Urinary bladder (tissue), 4 donors: ENCODE measurements around the gene TECTB. TPM values are rescaled to one million over a fixed set of nuclear protein-coding genes. Genes with fewer than 3 reads are reported as not detected.
"Not testable (repeated sequence)": the region's sequence is repeated elsewhere in the genome, so short reads cannot be mapped to it uniquely, and the experiment has no call there.

Experiments used
- DNase-seq: peaks from one replicate; pipeline ENCODE4 v3.0.0-alpha.2; 2015; ENCODE audit errors: extremely low spot score
- H3K27ac ChIP-seq: one replicate; pipeline ENCODE4 v1.5.1; 2013; ENCODE audit warnings: low read depth, mild to moderate bottlenecking, moderate library complexity
- H3K36me3 ChIP-seq: one replicate; pipeline ENCODE4 v1.6.1; 2013; ENCODE audit warnings: mild to moderate bottlenecking, moderate library complexity; ENCODE audit not compliant: insufficient read depth
- H3K4me1 ChIP-seq: one replicate; pipeline ENCODE4 v1.6.1; 2013; ENCODE audit warnings: mild to moderate bottlenecking, moderate library complexity; ENCODE audit not compliant: insufficient read depth
- H3K4me3 ChIP-seq: one replicate; pipeline ENCODE4 v1.5.1; 2013; ENCODE audit warnings: low read depth, low read length
- WGBS: extraction: QIAGEN DNeasy Blood & Tissue Kit; methylation state at CpG from one replicate; pipeline ENCODE4 v1.1.7; 2013; 5-methylcytosine and 5-hydroxymethylcytosine counted together
- polyA plus RNA-seq: library from polyadenylated mRNA; stranded (reverse); fragments of 200-250 nt; gene quantifications from one replicate; pipeline ENCODE4 v1.2.3, GENCODE V29; 2013
- total RNA-seq: library from RNA; depleted of rRNA; stranded (reverse); fragments of >200 nt; gene quantifications from one replicate; pipeline ENCODE4 v1.2.3, GENCODE V29; 2014
- donor health status: healthy with polysubstance abuse.
- donor health status: healthy.

Gene TECTB
- total and polyA plus RNA-seq, 2 donors: not detected

DNA sequence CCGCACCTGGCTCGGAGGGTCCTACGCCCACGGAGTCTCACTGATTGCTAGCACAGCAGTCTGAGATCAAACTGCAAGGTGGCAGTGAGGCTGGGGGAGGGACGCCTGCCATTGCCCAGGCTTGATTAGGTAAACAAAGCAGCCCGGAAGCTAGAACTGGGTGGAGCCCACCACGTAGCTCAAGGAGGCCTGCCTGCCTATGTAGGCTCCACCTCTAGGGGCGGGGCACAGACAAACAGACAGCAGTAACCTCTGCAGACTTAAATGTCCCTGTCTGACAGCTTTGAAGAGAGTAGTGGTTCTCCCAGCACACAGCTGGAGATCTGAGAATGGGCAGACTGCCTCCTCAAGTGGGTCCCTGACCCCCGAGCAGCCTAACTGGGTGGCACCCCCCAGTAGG is 32.0 kb upstream of the TECTB start:
- H3K27ac ChIP-seq, H3K36me3 ChIP-seq, H3K4me1 ChIP-seq, H3K4me3 ChIP-seq, DNase-seq: not testable (repeated sequence)
- 64% methylated on average over 4 of the region's 9 CpGs for WGBS

DNA sequence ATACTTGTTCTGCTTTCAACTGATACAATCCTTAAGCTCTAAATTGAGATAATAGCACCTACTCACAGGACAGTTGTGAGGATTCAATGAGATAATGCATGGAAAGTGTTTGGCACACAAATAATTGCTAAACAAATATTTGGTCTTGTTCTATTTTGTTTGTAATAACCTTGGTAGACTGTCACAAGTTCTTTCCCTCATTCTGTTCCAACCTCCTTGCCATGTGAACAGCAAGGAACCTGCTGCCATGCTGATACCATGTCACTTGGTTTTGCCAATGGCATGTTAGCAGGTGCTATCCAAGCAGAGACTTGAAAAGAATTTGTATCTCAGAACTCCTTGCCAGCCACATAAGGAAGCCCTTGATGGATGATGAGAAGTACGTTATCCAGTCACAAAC is 24.8 kb upstream of the TECTB start:
- no peak overlapping the region for H3K4me3 ChIP-seq
- 33% methylated on average over 1 of the region's 1 CpG for WGBS
- no peak overlapping the region for H3K27ac ChIP-seq
- no peak for DNase-seq
- no peaks in the 10 kb centered on the region for H3K4me1 ChIP-seq
- no peaks in the 10 kb centered on the region for H3K36me3 ChIP-seq

DNA sequence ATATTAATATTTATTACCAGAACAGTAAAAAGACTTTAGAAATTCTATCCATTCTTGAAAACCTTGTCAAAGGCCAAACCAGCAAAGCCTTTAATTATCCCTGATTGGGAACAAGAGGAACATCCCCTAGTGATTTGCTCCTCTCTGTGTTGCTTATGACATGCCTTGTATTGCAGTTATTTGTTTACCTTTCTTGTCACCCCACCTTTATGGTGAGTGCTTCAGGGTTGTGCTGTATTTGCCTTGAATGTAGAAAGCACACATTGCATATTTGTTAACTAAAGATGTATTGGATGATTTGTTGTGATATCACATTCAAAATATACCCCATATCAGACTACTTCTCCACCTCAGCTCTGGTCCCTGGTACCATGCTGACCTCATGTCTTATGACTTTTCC is 23.5 kb upstream of the TECTB start:
- no peak overlapping the region for H3K4me3 ChIP-seq
- no peak for DNase-seq
- H3K36me3 ChIP-seq: no peaks in the 10 kb centered on the region
- no peaks in the 10 kb centered on the region for H3K4me1 ChIP-seq
- no peak overlapping the region for H3K27ac ChIP-seq

DNA sequence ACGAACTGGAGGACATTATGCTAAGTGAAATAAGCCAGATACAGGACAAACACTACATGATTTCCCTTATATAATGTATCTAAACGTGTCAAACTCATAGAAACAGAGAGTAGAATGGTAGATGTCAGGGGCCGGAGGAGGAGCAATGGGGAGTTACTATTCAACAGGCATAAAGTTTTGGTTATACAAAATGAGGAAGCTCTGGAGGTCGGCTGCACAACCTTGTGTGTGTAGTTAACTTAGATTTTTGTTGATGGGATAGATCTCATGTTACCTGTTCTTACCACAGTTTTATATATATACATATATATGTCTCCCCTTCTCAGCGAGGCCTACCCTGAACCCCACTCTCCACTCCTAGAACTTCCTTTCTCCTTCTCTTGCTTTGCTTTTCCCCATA is 22.4 kb upstream of the TECTB start:
- 74% methylated on average over 5 of the region's 5 CpGs for WGBS
- Histone ChIP-seq H3K4me3 (no peak overlapping the region), H3K27ac (no peak overlapping the region), H3K4me1 (no peaks in the 10 kb centered on the region), H3K36me3 (no peaks in the 10 kb centered on the region)
- DNase-seq: no peak

DNA sequence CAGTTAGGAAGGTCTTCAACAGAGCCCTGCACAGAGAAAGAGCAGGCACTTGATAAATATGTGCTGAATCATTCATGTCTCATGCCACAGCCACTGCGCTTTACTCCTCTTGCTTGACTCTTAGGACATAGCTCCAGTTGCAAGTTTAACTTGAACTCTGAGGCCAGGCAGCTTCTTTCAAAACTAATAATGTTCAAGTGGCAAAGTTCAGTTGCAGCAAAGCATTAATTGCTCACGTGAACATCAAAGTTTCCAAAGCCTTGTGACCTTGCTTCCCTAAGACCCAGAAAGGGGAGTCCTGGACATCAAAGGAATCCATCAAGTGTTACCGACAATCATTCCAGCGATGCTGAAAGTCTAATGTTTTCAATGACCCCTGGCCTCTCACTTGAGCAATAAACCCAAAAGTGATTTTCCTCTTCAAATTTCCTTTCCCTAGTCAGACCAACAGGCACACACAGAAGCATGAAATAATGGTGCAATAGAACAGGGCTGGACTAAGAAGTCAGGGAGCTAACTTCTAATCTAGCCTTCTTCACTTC is 21.8 kb upstream of the TECTB start:
- Histone ChIP-seq H3K27ac (no peak overlapping the region), H3K36me3 (no peaks in the 10 kb centered on the region), H3K4me3 (no peak overlapping the region), H3K4me1 (no peaks in the 10 kb centered on the region)
- WGBS: 38% methylated on average over 4 of the region's 4 CpGs
- no peak for DNase-seq

DNA sequence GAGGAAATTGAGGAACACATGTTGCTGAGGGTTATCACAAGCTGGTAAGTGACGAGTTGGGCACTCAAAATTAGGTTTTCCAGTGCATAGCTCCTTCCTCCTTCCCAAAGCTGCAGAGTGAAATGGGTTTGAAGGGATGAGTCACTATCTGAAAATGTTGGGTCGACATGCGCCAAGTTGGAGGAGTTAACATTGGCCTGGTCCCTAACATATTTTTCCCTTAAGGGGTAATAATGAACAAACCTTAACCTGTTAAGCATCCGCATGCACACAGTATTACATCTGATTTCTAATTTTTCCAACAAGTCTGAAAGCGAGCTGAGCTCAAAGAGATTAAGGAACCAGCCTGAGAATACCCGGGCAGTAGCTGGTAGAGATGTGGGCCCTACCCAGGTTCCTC is 20.7 kb upstream of the TECTB start:
- DNase-seq: no peak
- Histone ChIP-seq H3K36me3 (no peaks in the 10 kb centered on the region), H3K4me1 (no peaks in the 10 kb centered on the region), H3K4me3 (no peak overlapping the region), H3K27ac (no peak overlapping the region)
- 71% methylated on average over 6 of the region's 6 CpGs for WGBS

DNA sequence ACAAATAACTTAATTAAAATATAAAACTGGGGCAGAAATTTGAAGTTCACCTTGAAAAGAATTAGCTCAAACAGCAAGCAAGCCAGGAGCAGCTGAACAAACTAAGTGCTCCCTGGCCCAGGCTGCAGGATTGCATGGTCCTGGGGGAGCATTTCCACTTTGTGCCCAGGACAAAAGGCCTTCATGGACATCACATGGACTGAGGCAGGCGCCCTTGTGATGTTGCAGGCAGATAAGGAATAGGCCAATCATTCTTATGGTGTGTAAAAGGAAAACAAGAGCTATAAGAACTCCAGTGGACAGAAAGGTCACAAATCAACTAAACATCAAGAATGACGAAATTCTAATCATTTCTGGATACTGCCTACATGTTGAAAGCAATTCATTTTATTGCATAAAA is 17.5 kb upstream of the TECTB start:
- DNase-seq: no peak
- H3K4me3 ChIP-seq: no peak overlapping the region
- no peaks in the 10 kb centered on the region for H3K4me1 ChIP-seq
- H3K36me3 ChIP-seq: no peaks in the 10 kb centered on the region
- H3K27ac ChIP-seq: no peak overlapping the region
- 38% methylated on average over 2 of the region's 2 CpGs for WGBS

DNA sequence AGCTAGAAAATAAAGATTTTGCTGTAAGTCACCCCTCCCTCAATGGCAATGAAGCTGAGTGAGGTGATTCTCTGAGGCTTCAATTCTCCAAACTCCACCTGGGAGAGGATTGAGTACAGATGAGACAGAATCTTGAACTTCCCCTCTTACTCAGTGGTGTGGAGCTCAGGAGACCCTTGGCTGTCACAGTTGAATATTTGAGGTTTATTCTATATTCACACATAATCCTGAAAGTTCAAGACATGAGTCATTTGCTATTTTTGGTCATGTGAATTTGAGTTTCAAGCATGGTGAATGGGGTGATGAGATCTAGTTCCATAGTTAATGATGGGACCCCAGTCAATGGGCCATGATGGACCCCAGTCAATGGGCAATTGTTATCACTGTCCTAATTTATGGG is 13.9 kb upstream of the TECTB start:
- H3K36me3 ChIP-seq: no peaks in the 10 kb centered on the region
- H3K4me1 ChIP-seq: no peaks in the 10 kb centered on the region
- no peak for DNase-seq
- H3K4me3 ChIP-seq: no peak overlapping the region
- H3K27ac ChIP-seq: no peak overlapping the region

DNA sequence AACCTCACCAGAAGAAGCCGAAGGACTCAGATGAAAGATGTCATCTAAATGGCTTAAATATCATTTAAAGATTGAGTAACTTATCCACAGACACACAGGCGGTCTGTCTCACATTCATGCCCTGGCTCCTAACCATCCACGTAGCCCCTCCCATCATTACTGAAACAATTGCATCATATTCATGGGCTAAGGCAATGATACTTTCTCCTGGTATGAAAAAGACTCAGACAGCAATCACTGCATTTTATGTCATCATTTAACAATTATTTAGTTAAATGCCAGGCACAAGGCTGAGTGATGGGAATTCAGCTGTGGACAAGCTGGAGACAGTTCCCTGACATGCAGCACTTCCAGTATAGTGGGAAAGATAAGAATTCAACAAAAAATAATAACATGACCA is 11.2 kb upstream of the TECTB start:
- Histone ChIP-seq H3K4me3 (no peak overlapping the region), H3K4me1 (no peaks in the 10 kb centered on the region), H3K27ac (no peak overlapping the region), H3K36me3 (no peaks in the 10 kb centered on the region)
- 72% methylated on average over 3 of the region's 3 CpGs for WGBS
- no peak for DNase-seq

DNA sequence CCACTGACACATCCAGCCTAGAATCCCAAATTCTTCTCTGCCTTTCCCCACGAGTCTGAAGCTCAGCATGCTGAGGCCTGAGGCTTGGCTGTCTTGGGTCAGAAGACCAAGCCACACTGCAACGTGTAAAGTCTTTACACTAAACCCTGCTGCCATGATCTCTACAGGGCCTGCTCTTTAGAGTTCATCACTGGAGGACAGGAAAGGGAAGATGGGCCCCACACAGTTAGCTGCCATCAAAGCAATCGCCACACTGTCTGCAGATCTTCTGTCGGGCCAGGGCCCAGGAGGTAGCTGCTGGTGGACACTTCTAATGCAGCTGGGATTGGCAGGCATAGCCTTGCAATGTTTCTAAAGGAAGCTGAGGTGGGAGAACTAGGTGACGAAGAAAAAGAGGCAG is 8.4 kb upstream of the TECTB start:
- Histone ChIP-seq H3K4me1 (no peaks in the 10 kb centered on the region), H3K36me3 (no peaks in the 10 kb centered on the region), H3K4me3 (no peak overlapping the region), H3K27ac (no peak overlapping the region)
- WGBS: 75% methylated on average over 5 of the region's 5 CpGs
- DNase-seq: no peak

DNA sequence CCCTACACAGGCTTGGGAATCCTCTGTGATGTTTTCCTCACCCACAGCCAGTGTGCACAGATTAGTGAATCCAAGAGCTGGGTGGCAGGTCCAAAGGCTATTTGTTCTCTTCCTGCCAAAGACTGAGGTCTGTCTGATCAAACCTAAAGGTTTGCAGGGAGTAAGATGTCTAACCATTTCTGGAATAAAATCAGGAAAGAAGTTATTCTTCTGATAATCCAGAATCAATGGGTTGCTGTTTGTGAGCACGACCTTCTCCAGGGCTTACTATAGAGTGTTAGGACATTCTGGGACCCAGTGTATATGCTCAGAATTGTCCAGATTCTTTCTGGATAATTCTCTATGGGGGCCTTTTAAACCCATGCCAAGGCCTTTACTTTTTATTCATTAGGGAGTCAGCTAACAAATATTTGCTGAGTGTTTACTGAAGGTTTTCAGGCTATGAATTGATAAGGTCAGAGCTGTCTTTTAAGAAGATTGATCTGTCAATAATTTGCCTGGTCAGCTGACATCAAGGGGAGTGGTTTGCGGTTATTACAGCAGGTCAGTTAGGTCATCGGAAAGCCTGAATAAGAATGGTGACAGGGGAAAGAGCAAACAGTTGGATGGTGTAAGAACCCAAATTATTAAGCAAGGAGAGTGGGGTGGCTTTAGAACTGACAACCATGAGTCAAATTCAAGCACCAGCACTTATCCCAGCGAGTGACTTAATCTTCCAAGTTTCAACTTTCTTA is 7.5 kb upstream of the TECTB start:
- no peak for DNase-seq
- 57% methylated on average over 4 of the region's 4 CpGs for WGBS
- H3K4me1 ChIP-seq: no peaks in the 10 kb centered on the region
- H3K27ac ChIP-seq: no peak overlapping the region
- no peaks in the 10 kb centered on the region for H3K36me3 ChIP-seq
- H3K4me3 ChIP-seq: no peak overlapping the region

DNA sequence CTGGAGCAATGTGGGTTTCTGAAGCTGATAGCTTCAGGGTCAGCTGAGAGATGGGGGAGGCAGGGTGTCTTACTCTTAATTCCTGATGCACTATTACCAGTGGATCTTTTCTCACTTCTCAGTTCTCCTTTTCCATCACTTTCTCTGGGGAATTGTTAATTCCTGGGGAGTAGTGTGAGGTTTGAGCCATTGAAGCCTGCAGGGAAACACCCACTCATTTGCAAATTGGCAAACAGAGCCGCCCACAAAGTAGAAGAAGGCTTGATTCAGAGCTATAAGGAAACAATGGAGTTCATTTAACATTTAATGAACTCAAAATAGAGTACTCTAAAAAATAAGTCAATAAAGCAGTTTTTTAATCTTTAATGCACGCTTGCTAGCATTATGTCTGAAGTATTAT is 4.3 kb upstream of the TECTB start:
- WGBS: 58% methylated on average over 2 of the region's 2 CpGs
- Histone ChIP-seq H3K27ac (no peak overlapping the region), H3K4me3 (no peak overlapping the region), H3K4me1 (no peaks in the 10 kb centered on the region), H3K36me3 (no peaks in the 10 kb centered on the region)
- DNase-seq: no peak

DNA sequence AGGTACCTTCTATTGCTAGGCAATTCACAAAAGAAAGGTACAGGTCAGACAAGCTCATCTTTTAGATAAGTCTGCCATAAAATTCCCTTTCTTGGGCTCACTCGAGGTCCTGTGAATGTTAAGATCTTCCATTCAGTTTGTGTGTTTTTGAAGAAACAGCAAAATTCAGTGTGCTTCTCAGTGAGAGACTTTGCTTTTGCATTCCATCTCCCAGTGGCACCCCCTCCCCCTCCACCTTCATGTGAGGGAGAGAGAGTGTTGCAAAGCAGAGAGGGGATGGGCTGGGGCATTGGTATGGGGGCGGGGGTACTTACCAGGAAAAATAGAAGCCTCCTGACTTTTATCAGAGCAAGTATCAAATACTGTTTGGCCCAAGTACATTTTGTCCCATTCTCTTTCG is 3.8 kb upstream of the TECTB start:
- no peak for DNase-seq
- H3K36me3 ChIP-seq: no peaks in the 10 kb centered on the region
- WGBS: 15% methylated on average over 3 of the region's 3 CpGs
- no peak overlapping the region for H3K4me3 ChIP-seq
- no peaks in the 10 kb centered on the region for H3K4me1 ChIP-seq
- no peak overlapping the region for H3K27ac ChIP-seq

DNA sequence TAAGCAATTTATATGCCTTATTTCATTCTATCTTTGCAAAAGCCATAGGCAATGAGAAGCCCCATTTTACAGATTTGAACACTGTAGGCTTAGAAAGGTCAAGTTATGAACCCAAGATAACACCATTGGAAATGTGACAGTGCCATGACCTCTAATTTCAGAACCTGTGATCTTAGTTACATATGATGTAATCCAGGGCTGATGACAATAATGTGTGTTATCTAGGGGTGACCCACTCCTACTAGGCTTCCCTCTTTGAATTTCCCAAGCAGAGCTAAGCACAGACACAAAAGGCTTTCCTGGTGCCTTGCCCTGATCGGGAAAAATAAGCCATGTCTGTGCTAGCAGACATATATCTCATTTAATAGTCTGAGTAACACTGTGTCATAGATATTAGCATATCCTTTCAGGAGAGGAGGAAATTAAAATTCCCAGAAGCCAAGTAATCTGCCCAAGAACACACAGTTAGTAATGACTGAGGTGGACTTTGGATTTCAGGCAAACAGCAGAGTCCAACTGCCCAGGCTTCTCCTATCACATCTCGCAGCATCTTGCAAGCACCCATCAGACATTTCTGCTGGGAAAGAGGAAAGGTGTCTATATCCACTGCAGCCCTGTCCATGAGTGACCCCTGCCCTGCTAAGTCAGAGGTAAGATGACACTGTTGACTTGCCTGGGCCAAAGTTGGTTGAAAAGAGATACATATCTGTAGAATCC is 2.8 kb upstream of the TECTB start:
- Histone ChIP-seq H3K27ac (no peak overlapping the region), H3K4me3 (no peak overlapping the region), H3K36me3 (no peaks in the 10 kb centered on the region), H3K4me1 (no peaks in the 10 kb centered on the region)
- DNase-seq: no peak
- 85% methylated on average over 2 of the region's 2 CpGs for WGBS
